Measurements from ENCODE around the gene SLC22A8. TPM values are rescaled to one million over a fixed set of nuclear protein-coding genes. Genes with fewer than 3 reads are reported as not detected.

Gene SLC22A8
- total and polyA plus RNA-seq, 8 donors, result not detected

DNA sequence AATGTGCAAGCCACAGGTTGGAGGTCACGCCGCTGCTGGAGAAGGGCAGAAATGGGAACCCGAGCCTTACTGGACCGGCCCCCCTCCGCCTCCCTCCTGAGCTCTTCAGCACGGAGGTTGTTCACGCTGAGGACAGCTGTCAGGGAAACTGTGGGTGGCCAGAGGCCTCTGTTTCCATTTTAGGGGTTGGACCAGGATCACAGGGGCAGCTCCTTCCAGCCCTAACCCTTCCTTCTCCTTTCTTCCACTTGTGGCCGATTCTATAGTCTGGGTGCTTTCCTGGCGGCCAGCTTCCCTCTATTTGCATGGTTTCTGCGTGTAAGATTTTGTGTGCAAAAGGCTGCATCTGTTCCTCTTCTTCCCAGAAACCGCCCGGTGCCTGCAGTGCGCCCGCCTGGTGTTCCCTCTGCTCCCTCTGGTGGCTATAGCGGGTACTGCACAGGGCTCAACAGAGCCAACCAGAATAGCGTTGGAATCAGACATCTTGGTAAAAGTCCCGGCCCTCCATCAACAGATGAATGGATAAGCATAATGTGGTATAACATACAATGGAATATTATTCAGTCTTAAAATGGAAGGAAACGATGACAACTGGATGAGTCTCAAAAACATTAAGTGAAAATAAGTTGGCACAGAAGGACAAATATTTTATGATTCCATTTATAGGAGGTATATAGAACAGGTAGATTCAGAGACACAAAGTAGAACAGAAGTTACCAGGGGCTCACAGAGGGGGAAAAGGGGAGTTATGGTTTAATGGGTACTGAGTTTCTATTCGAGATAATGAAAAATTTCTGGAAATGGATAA is 8.4 kb upstream of the SLC22A8 start:
- WGBS, 5 donors, result 6 to 16% (median 13%) methylated on average over 15 to 19 of the region's 19 CpGs

GRCh38 chr11:63023222-63023814 is 7.7 kb upstream of the SLC22A8 start:
- 84 to 88% (median 87%) methylated on average over 10 to 11 of the region's 11 CpGs for WGBS, 5 donors

More for the DNA sequence above, 8.4 kb upstream of the SLC22A8 start:
- TF ChIP-seq CTCF (IDR thresholded peaks at IDR 0.05), result peak in 6 of 7 experiments; percentile 98 to 100 (median 100)
- no peak for TF ChIP-seq POLR2A (IDR thresholded peaks at IDR 0.05)
- no peak for TF ChIP-seq EP300 (IDR thresholded peaks at IDR 0.05)
- peak in 1 of 3 donors; percentile 46 for TF ChIP-seq POLR2AphosphoS5 (IDR thresholded peaks at IDR 0.05)
- DNase-seq, result peak; percentile 93
- no peak overlapping the region for H3K4me3 ChIP-seq
- no peaks in the 10 kb centered on the region for H3K27me3 ChIP-seq
- intact Hi-C loops (cut with DNase I; ENCODE audit: low total_unique reads), result loop anchor here (2.0 kb wide), 1 partner anchor 115 kb away; no protein-coding TSS in a partner anchor
- no peaks in the 10 kb centered on the region for H3K9me3 ChIP-seq
- no peaks in the 10 kb centered on the region for H3K36me3 ChIP-seq
- peaks cover 0 to 10% (median 8%) of the 10 kb centered on the region in 4 donors for H3K4me1 ChIP-seq
- H3K27ac ChIP-seq, result peak overlapping the region in 1 of 5 donors; percentile 49

GRCh38 chr11:63022441-63022840 is 6.8 kb upstream of the SLC22A8 start:
- Histone ChIP-seq H3K27me3 (no peaks in the 10 kb centered on the region), H3K36me3 (no peaks in the 10 kb centered on the region), H3K9me3 (no peaks in the 10 kb centered on the region), H3K4me1 (peaks cover 0 to 15% (median 12%) of the 10 kb centered on the region in 4 donors), H3K27ac (no peak overlapping the region), H3K4me3 (no peak overlapping the region)
- no peak for TF ChIP-seq POLR2A (IDR thresholded peaks at IDR 0.05)
- no peak for TF ChIP-seq CTCF (IDR thresholded peaks at IDR 0.05)
- TF ChIP-seq POLR2AphosphoS5 (IDR thresholded peaks at IDR 0.05), result no peak
- 66 to 83% (median 76%) methylated on average over 6 of the region's 6 CpGs for WGBS, 5 donors
- no peak for DNase-seq
- intact Hi-C loops (cut with DNase I; ENCODE audit: low total_unique reads), result no loop called here

More at GRCh38 chr11:63023222-63023814, 7.7 kb upstream of the SLC22A8 start:
- TF ChIP-seq POLR2AphosphoS5 (IDR thresholded peaks at IDR 0.05), result no peak
- TF ChIP-seq EP300 (IDR thresholded peaks at IDR 0.05), result no peak
- TF ChIP-seq CTCF (IDR thresholded peaks at IDR 0.05), result no peak
- TF ChIP-seq POLR2A (IDR thresholded peaks at IDR 0.05), result no peak
- Histone ChIP-seq H3K27ac (no peak overlapping the region), H3K4me1 (peaks cover 0 to 10% (median 8%) of the 10 kb centered on the region in 4 donors), H3K27me3 (no peaks in the 10 kb centered on the region), H3K36me3 (no peaks in the 10 kb centered on the region), H3K9me3 (no peaks in the 10 kb centered on the region), H3K4me3 (no peak overlapping the region)
- intact Hi-C loops (cut with DNase I; ENCODE audit: low total_unique reads), result no loop called here
- no peak for DNase-seq

- Histone ChIP-seq H3K36me3 (no peaks in the 10 kb centered on the region), H3K27ac (no peak overlapping the region), H3K27me3 (no peaks in the 10 kb centered on the region), H3K9me3 (no peaks in the 10 kb centered on the region), H3K4me1 (peaks cover 0 to 30% (median 22%) of the 10 kb centered on the region in 4 donors), H3K4me3 (no peak overlapping the region)
- TF ChIP-seq POLR2AphosphoS5 (IDR thresholded peaks at IDR 0.05), result no peak
- TF ChIP-seq CTCF (IDR thresholded peaks at IDR 0.05), result no peak
- TF ChIP-seq POLR2A (IDR thresholded peaks at IDR 0.05), result no peak
- no peak for TF ChIP-seq EP300 (IDR thresholded peaks at IDR 0.05)
- 62 to 77% (median 69%) methylated on average over 22 to 24 of the region's 24 CpGs for WGBS, 5 donors
- intact Hi-C loops (cut with DNase I; ENCODE audit: low total_unique reads), result no loop called here
- peak in 1 of 2 donors; percentile 26 for DNase-seq
These were observed 5.1 kb upstream of the SLC22A8 start for GRCh38 chr11:63020671-63021291.

Data from stomach (tissue), 9 donors.